GM12878 (cell line): ENCODE results near the gene SLC13A4. TPM values are rescaled to one million over a fixed set of nuclear protein-coding genes. Genes with fewer than 3 reads are reported as not detected.
A peak's percentile ranks its signal among the peaks of the same experiment; 100 is the strongest.
"Not testable (repeated sequence)": the region's sequence is repeated elsewhere in the genome, so short reads cannot be mapped to it uniquely, and the experiment has no call there.

ENCODE experiments used
- ATAC-seq: fragments of 200-7000 bp; cut with Tn5 transposase; 3 replicates; pipeline ENCODE4 v1.9.1; 2020; ENCODE audit warnings: mild to moderate bottlenecking, moderate library complexity
- Bru-seq: library from RNA; stranded (reverse); fragments of 400-500 nt; gene quantifications from one replicate; lab custom pipeline; 2021; lab: Mats Ljungman, UMichigan
- BruChase-seq, 2 experiments: library from RNA; stranded (reverse); fragments of 400-500 nt; gene quantifications; one replicate each; lab custom pipeline; 2021; lab: Mats Ljungman, UMichigan
- BruUV-seq: library from RNA; stranded (reverse); fragments of 400-500 nt; replicated peaks from 2 replicates; lab custom pipeline; 2021; lab: Mats Ljungman, UMichigan
- CTCF ChIA-PET: fragments of 300-600 bp; sonication (Branson Sonifier 250); formaldehyde crosslinking; extraction: SDS; loops from one replicate; lab custom pipeline; 2021; ENCODE audit warnings: inconsistent platforms; lab: Yijun Ruan, JAX
- POLR2A ChIA-PET: fragments of 350-600 bp; formaldehyde crosslinking; extraction: SDS; loops from one replicate; lab custom pipeline; 2021; ENCODE audit warnings: inconsistent platforms; lab: Charles Lee
- RAD21 ChIA-PET: fragments of 300-600 bp; sonication (Branson Sonifier 250); formaldehyde crosslinking; loops from one replicate; lab custom pipeline; 2023; ENCODE audit warnings: antibody characterized with exemption; ENCODE audit not compliant: unreplicated experiment; lab: Charles Lee
- SMC1A ChIA-PET: fragments of 300-600 bp; sonication (Branson Sonifier 250); formaldehyde crosslinking; loops from one replicate; lab custom pipeline; 2023; ENCODE audit not compliant: unreplicated experiment, uncharacterized antibody; lab: Charles Lee
- DNase-seq: peaks from one replicate; pipeline ENCODE4 v3.0.0-alpha.2; 2011; ENCODE audit warnings: low read depth, low spot score
- FAIRE-seq: peaks from 3 replicates; lab custom pipeline; 2011; peaks lifted over from hg19 to GRCh38; lab: Jason Lieb, UNC
- H2AFZ ChIP-seq: 2 replicates; pipeline ENCODE4 v1.6.0; 2011; ENCODE audit warnings: low read depth, low read length, control low read depth; ENCODE audit not compliant: control insufficient read depth
- H3K27ac ChIP-seq: 2 replicates; pipeline ENCODE4 v1.5.1; 2011; ENCODE audit warnings: control low read depth; ENCODE audit not compliant: control insufficient read depth, insufficient read depth
- H3K27me3 ChIP-seq, 2 experiments: replicated peaks in 1 of 2; 2 replicates each; pipeline versions ENCODE4 v1.6.0 to v1.6.1; 2011; ENCODE audit warnings: low read length in 1 of 2; ENCODE audit not compliant: control insufficient read depth in 2 of 2, insufficient read depth in 2 of 2
- H3K36me3 ChIP-seq, 2 experiments: 2 replicates each; pipeline ENCODE4 v1.5.1; 2011; ENCODE audit warnings: low read length in 1 of 2; ENCODE audit not compliant: control insufficient read depth in 2 of 2, insufficient read depth in 2 of 2
- H3K4me1 ChIP-seq: 2 replicates; pipeline ENCODE4 v1.6.1; 2011; ENCODE audit warnings: mild to moderate bottlenecking, low read length, moderate library complexity, mixed read lengths; ENCODE audit not compliant: control insufficient read depth, insufficient read depth
- H3K4me2 ChIP-seq: 2 replicates; pipeline ENCODE4 v1.6.0; 2011; ENCODE audit warnings: control low read depth; ENCODE audit not compliant: control insufficient read depth, insufficient read depth
- H3K4me3 ChIP-seq: fragments of 200-600 bp; sonication (generic); 2 replicates; pipeline ENCODE4 v1.5.1; 2016
- H3K79me2 ChIP-seq: 2 replicates; pipeline ENCODE4 v1.6.0; 2011; ENCODE audit warnings: low read length; ENCODE audit not compliant: control insufficient read depth, insufficient read depth
- H3K9ac ChIP-seq: 2 replicates; pipeline ENCODE4 v1.8.0; 2011; ENCODE audit warnings: low read length, control low read depth, mixed read lengths; ENCODE audit not compliant: control insufficient read depth, insufficient read depth
- H3K9me3 ChIP-seq: replicated peaks from 3 replicates; pipeline ENCODE4 v1.5.1; 2011; ENCODE audit warnings: mild to moderate bottlenecking, low read length; ENCODE audit not compliant: control insufficient read depth, insufficient read depth
- H4K20me1 ChIP-seq: 2 replicates; pipeline ENCODE4 v1.6.0; 2011; ENCODE audit not compliant: control insufficient read depth, insufficient read depth
- BMI1 ChIP-seq: fragments of 450-650 bp; IDR thresholded peaks from 2 replicates; pipeline ENCODE4 v1.6.1; 2016; ENCODE audit warnings: mild to moderate bottlenecking, moderate library complexity, borderline replicate concordance
- IKZF2 ChIP-seq, 2 experiments: fragments of 450-650 bp; IDR thresholded peaks; 2 replicates each; pipeline ENCODE4 v1.6.1; 2017; ENCODE audit warnings: mild to moderate bottlenecking in 2 of 2, moderate library complexity in 2 of 2
- JUND ChIP-seq: IDR thresholded peaks from 2 replicates; pipeline ENCODE4 v1.6.1; 2012; ENCODE audit warnings: low read depth, mild to moderate bottlenecking, low read length, improper control_type of control experiment, moderate library complexity
- KLF5 ChIP-seq: fragments of 450-650 bp; IDR thresholded peaks from 2 replicates; pipeline ENCODE4 v1.6.1; 2014; ENCODE audit warnings: mild to moderate bottlenecking; ENCODE audit not compliant: partially characterized antibody
- NR2C2 ChIP-seq: IDR thresholded peaks from 2 replicates; pipeline ENCODE4 v1.6.1; 2011; ENCODE audit warnings: borderline replicate concordance, low read depth; ENCODE audit not compliant: control insufficient read depth, insufficient read length
- ZNF274 ChIP-seq: IDR thresholded peaks from one replicate; pipeline ENCODE4 v1.8.0; 2011; ENCODE audit not compliant: insufficient read length, insufficient read depth
- WGBS: methylation state at CpG from one replicate; pipeline ENCODE4 v1.1.6; 2016; ENCODE audit warnings: low lambda C conversion rate; ENCODE audit not compliant: insufficient replicate concordance, insufficient coverage; ENCODE audit errors: missing lambda C conversion rate; 5-methylcytosine and 5-hydroxymethylcytosine counted together
- in situ Hi-C: fragments of 300-500 bp; cut with MboI; formaldehyde crosslinking; loops from 9 replicates; pipeline ENCODE4 v1.14.3; 2018; ENCODE audit warnings: mixed read lengths
- intact Hi-C: fragments of 100-400 bp; cut with micrococcal nuclease; formaldehyde crosslinking; loops from one replicate; pipeline ENCODE4 v1.14.2; 2022; ENCODE audit not compliant: unreplicated experiment
- long read RNA-seq, 2 experiments: library from polyadenylated mRNA; unstranded; transcript quantifications; one replicate each; pipeline ENCODE4 v2.0.0, GENCODE V29; 2019 to 2020
- polyA minus RNA-seq, 3 experiments: library from RNA; depleted of rRNA, polyadenylated mRNA; stranded (reverse); fragments of >200 nt; gene quantifications; 2 replicates each; pipeline ENCODE4 v1.2.3, GENCODE V29; 2011
- polyA plus RNA-seq, 11 experiments: library from polyadenylated mRNA; depleted of rRNA in 4 of 11; unstranded in 6 of 11; stranded (reverse) in 5 of 11; fragments of >200 nt; fragmentation: Nextera tagmentation in 4 of 11; fragmentation: Illumina TruSeq in 1 of 11; extraction: Ambion mirVana in 4 of 11; extraction: Trizol in 1 of 11; gene quantifications; 1 replicate in 1 of 11; 2 replicates in 10 of 11; pipeline versions ENCODE4 v1.2.1 to v1.2.3, GENCODE V29; 2011 to 2016; ENCODE audit warnings: inconsistent platforms in 2 of 11, missing spikeins in 2 of 11, low read depth in 1 of 11
- total RNA-seq, 4 experiments: library from RNA; depleted of rRNA in 3 of 4; stranded (reverse); fragments of >200 nt in 3 of 4; fragmentation: Illumina TruSeq in 1 of 4; extraction: Trizol in 1 of 4; gene quantifications; 2 replicates each; pipeline versions ENCODE4 v1.2.1 to v1.2.3, GENCODE V29; 2013 to 2021
- TF ChIP-seq, protein P1 (sequence below): fragments of 450-650 bp; IDR thresholded peaks from 2 replicates; pipeline ENCODE4 v1.6.1; 2016; ENCODE audit warnings: mild to moderate bottlenecking
- TF ChIP-seq, protein P2 (sequence below): fragments of 450-650 bp; IDR thresholded peaks from 2 replicates; pipeline ENCODE4 v1.6.1; 2017; ENCODE audit warnings: low read depth, mild to moderate bottlenecking, moderate library complexity

SLC13A4 gene, protein sequence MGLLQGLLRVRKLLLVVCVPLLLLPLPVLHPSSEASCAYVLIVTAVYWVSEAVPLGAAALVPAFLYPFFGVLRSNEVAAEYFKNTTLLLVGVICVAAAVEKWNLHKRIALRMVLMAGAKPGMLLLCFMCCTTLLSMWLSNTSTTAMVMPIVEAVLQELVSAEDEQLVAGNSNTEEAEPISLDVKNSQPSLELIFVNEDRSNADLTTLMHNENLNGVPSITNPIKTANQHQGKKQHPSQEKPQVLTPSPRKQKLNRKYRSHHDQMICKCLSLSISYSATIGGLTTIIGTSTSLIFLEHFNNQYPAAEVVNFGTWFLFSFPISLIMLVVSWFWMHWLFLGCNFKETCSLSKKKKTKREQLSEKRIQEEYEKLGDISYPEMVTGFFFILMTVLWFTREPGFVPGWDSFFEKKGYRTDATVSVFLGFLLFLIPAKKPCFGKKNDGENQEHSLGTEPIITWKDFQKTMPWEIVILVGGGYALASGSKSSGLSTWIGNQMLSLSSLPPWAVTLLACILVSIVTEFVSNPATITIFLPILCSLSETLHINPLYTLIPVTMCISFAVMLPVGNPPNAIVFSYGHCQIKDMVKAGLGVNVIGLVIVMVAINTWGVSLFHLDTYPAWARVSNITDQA
- total RNA-seq (2013; cell fraction: nucleolus; rRNA removed): not detected in 2 replicates
- total RNA-seq (2014; rRNA removed): not detected in 2 replicates
- total RNA-seq (2014; rRNA removed; fragmentation: Illumina TruSeq; extraction: Trizol): not detected in 2 replicates
- total RNA-seq (2021): not detected in 2 replicates
- 0.12 TPM for polyA plus RNA-seq (2011; ENCODE audit: low read depth)
- polyA plus RNA-seq (2011; rRNA removed): not detected in 2 replicates
- polyA plus RNA-seq (2011; cell fraction: cytosol; rRNA removed): not detected in 2 replicates
- polyA plus RNA-seq (2011; cell fraction: nucleus; rRNA removed): not detected in 2 replicates
- 0.15 and 0.18 TPM in 2 replicates for polyA plus RNA-seq (2012)
- polyA plus RNA-seq (2014; fragmentation: Illumina TruSeq; extraction: Trizol): not detected in 2 replicates
- under 1 TPM in 1 of 2 experiments, not detected in 1; 0.14 TPM for polyA plus RNA-seq (2014; fragmentation: Nextera tagmentation; extraction: Ambion mirVana)
- polyA plus RNA-seq (2014; rRNA removed): not detected in 2 replicates
- polyA plus RNA-seq (2016; fragmentation: Nextera tagmentation; extraction: Ambion mirVana): under 1 TPM; 0.20 to 0.23 TPM
- not detected in 2 replicates for polyA minus RNA-seq (2011; rRNA and poly(A)+ RNA removed)
- not detected in 2 replicates for polyA minus RNA-seq (2011; cell fraction: cytosol; rRNA and poly(A)+ RNA removed)
- not detected in 2 replicates for polyA minus RNA-seq (2011; cell fraction: nucleus; rRNA and poly(A)+ RNA removed)
- Bru-seq, nascent RNA: percentile 5 among the genes with signal in this experiment
- not detected for BruChase-seq, experiment 1, labeled RNA remaining after a 6-hour chase
- percentile 2 among the genes with signal in this experiment for BruChase-seq, experiment 2, labeled RNA remaining after a 2-hour chase
- long read RNA-seq, experiment 1: 0 reads
- long read RNA-seq, experiment 2, partial matches to known transcripts: 0 of 3 reads
- long read RNA-seq, experiment 2, other reads (novel, unspliced or antisense): 3 of 3 reads

DNA sequence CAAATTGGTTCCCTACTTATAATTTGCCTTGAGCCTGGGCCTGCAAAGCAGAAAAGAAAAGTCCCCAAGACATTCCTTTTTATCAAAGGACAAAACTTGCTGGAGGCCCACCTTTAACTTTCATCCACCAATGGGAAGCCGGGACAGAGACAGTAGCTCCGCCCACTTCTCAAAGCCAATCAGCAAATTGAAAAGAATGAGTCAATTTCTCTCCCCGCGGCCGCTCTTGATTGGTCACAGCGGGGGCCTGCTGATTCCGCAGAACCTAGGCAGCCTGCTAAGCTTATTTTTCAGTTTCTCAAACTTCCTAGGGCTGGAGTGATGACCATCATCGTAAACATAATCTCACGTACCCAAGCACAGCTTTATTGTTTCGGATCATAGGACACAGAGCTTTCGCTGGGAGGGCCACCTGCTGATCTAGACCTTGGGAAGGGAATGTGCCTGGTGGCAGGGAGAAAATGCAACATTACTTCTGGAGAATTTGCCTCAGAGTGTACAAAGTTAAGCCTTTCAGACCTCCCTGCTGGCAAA lies at the start of gene SLC13A4:
SLC13A4 (minus strand) TSS at position 51 of the 534 bp plus-strand sequence. CDS start 690 bp downstream, outside the sequence.
- RAD21 ChIA-PET: no interaction called here
- in situ Hi-C loops (no loop called here), intact Hi-C loops (no loop called here)
- Histone ChIP-seq H3K79me2 (no peaks in the 10 kb centered on the region), H3K4me3 (no peak within 1 kb of the TSS), H3K27ac (no peak within 1 kb of the TSS), H4K20me1 (no peaks in the 10 kb centered on the region), H3K27me3 (peaks cover 0 to 1% of the 10 kb centered on the region in 2 experiments; a peak in 2 of 4 replicates), H2AFZ (no peak within 1 kb of the TSS), H3K9ac (no peak within 1 kb of the TSS), H3K9me3 (no peaks in the 10 kb centered on the region), H3K36me3 (no peaks in the 10 kb centered on the region), H3K4me1 (no peaks in the 10 kb centered on the region), H3K4me2 (no peak within 1 kb of the TSS)
- DNase-seq (no peak), ATAC-seq (no peak), FAIRE-seq (no peak)
- 75% methylated on average over 11 of the region's 11 CpGs for WGBS
- POLR2A ChIA-PET: no interaction called here
- SMC1A ChIA-PET: no interaction called here
- BruUV-seq: no TSS peak
- TF ChIP-seq BMI1 (no peak), NR2C2 (no peak), KLF5 (no peak), ZNF274 (no peak), JUND (no peak), IKZF2 (IDR thresholded peaks at IDR 0.05) (no peak)
- TF ChIP-seq, protein P1, sequence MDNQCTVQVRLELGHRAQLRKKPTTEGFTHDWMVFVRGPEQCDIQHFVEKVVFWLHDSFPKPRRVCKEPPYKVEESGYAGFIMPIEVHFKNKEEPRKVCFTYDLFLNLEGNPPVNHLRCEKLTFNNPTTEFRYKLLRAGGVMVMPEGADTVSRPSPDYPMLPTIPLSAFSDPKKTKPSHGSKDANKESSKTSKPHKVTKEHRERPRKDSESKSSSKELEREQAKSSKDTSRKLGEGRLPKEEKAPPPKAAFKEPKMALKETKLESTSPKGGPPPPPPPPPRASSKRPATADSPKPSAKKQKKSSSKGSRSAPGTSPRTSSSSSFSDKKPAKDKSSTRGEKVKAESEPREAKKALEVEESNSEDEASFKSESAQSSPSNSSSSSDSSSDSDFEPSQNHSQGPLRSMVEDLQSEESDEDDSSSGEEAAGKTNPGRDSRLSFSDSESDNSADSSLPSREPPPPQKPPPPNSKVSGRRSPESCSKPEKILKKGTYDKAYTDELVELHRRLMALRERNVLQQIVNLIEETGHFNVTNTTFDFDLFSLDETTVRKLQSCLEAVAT: no peak
- TF ChIP-seq, protein P2, sequence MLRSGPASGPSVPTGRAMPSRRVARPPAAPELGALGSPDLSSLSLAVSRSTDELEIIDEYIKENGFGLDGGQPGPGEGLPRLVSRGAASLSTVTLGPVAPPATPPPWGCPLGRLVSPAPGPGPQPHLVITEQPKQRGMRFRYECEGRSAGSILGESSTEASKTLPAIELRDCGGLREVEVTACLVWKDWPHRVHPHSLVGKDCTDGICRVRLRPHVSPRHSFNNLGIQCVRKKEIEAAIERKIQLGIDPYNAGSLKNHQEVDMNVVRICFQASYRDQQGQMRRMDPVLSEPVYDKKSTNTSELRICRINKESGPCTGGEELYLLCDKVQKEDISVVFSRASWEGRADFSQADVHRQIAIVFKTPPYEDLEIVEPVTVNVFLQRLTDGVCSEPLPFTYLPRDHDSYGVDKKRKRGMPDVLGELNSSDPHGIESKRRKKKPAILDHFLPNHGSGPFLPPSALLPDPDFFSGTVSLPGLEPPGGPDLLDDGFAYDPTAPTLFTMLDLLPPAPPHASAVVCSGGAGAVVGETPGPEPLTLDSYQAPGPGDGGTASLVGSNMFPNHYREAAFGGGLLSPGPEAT: no peak
- CTCF ChIA-PET: interaction anchor here (0.6 to 1.4 kb wide), 6 partner anchors 15 to 1066 kb away, joined by 3 to 4 read pairs (median 3); no protein-coding TSS in a partner anchor

DNA sequence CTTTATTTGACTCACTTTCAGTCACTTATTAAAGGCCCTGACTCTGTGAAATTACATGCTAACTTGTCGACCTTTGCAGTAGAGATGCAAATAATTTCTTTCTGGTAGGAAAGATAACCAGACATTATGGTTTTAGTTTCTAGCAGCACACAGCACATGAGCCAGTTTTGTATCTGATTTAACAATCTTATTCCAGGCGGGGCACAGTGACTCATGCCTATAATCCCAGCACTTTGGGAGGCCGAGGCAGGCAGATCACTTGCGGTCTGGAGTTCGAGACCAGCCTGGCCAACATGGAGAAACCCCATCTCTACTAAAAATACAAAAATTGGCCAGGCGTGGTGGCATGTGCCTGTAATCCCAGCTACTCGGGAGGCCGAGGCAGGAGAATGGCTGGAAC lies 47.9 kb upstream of the SLC13A4 start:
- H3K27me3 ChIP-seq, H3K4me3 ChIP-seq, H2AFZ ChIP-seq, intact Hi-C loops, H3K4me2 ChIP-seq, H3K9me3 ChIP-seq, H3K27ac ChIP-seq, H3K4me1 ChIP-seq, RAD21 ChIA-PET, H4K20me1 ChIP-seq, in situ Hi-C loops, FAIRE-seq, ATAC-seq, DNase-seq, CTCF ChIA-PET, H3K79me2 ChIP-seq, H3K36me3 ChIP-seq, POLR2A ChIA-PET, BruUV-seq, H3K9ac ChIP-seq: not testable (repeated sequence)
- SMC1A ChIA-PET: interaction anchor here (0.6 kb wide), 1 partner anchor 144 kb away, joined by 3 read pairs; no protein-coding TSS in a partner anchor
- WGBS: 56% methylated on average over 8 of the region's 8 CpGs
